GM19397 (cell line): Measurements from ENCODE around the gene CXCR5.
A peak's percentile ranks its signal among the peaks of the same experiment; 100 is the strongest.

Experiments used
- ATAC-seq: cut with Tn5 transposase; IDR thresholded peaks from one replicate; pipeline ENCODE4 v1.9.1; 2021; ENCODE audit warnings: mild to moderate bottlenecking, moderate library complexity; ENCODE audit not compliant: unreplicated experiment

CXCR5 gene

GRCh38 chr11:118897721-118898310 lies 14.1 kb downstream of the CXCR5 start:
- ATAC-seq: no peak

GRCh38 chr11:118898400-118899295 lies 15.0 kb downstream of the CXCR5 start:
- ATAC-seq: no peak

- no peak for ATAC-seq
Measured at GRCh38 chr11:118899296-118899688, 15.6 kb downstream of the CXCR5 start.

- no peak for ATAC-seq
Measured at GRCh38 chr11:118899706-118900360, 16.1 kb downstream of the CXCR5 start.

- ATAC-seq: no peak
Measured at GRCh38 chr11:118900535-118901384, 17.1 kb downstream of the CXCR5 start.

- ATAC-seq: no peak
Measured at GRCh38 chr11:118901494-118902335, 18.0 kb downstream of the CXCR5 start.

GRCh38 chr11:118902336-118903203 lies 18.9 kb downstream of the CXCR5 start:
- no peak for ATAC-seq

- ATAC-seq: no peak
Measured at GRCh38 chr11:118903204-118904015, 19.7 kb downstream of the CXCR5 start.

- ATAC-seq: peak; percentile 63
Measured at GRCh38 chr11:118907051-118908042, 23.7 kb downstream of the CXCR5 start.

- no peak for ATAC-seq
Measured at GRCh38 chr11:118908264-118908663, 24.6 kb downstream of the CXCR5 start.

- ATAC-seq: no peak
Measured at GRCh38 chr11:118908901-118909618, 25.4 kb downstream of the CXCR5 start.

GRCh38 chr11:118909619-118910308 lies 26.1 kb downstream of the CXCR5 start:
- ATAC-seq: no peak

- ATAC-seq: no peak
Measured at GRCh38 chr11:118910309-118911112, 26.8 kb downstream of the CXCR5 start.

- ATAC-seq: no peak
Measured at GRCh38 chr11:118911113-118911879, 27.6 kb downstream of the CXCR5 start.
